Measurements from ENCODE around the gene HEY2.
"Not testable (repeated sequence)": the region's sequence is repeated elsewhere in the genome, so short reads cannot be mapped to it uniquely, and the experiment has no call there.

Gene HEY2

DNA sequence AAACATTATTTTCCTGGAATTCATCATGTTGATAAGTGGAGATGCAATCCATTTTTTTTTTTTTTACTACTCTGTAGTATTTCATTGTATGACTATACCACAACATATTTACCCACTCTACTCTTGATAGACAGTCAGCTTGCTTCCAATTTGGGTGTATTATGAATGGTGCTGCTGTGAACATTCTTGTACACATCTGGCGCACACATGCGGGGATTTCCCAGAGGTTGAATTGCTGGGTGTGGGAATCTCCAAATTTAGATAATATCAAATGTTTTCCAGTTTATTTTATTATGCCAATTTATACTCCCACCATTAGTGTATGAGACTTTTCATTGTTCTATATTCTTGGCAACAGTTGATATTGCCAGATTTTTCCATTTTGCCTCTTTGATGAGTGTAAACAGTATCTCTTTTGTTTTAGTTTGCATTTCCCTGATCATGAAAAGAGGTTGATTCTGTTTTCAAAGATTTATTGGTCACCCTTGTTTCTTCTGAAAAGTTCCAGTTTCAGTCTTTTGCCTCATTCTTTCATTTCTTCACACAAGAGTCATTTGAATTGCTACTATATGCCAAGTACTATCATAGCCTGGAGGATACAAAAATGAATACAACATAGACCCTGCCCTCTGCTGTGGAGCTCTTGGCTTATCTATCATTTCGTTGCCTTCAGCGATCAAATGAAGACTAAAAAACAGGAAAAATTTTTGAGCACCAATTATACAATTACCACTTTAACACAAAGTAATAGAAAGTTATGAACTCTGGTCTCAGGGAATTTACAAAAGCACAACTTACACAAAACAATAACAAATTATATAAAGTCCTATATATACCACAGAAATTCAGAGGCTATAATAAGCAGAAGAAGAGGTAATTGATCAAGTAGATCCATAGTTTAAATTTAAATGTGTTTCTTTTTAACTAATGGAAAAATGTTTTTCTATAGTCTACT, 24.2 kb downstream of the HEY2 start:
- DNase-seq, result no peak

DNA sequence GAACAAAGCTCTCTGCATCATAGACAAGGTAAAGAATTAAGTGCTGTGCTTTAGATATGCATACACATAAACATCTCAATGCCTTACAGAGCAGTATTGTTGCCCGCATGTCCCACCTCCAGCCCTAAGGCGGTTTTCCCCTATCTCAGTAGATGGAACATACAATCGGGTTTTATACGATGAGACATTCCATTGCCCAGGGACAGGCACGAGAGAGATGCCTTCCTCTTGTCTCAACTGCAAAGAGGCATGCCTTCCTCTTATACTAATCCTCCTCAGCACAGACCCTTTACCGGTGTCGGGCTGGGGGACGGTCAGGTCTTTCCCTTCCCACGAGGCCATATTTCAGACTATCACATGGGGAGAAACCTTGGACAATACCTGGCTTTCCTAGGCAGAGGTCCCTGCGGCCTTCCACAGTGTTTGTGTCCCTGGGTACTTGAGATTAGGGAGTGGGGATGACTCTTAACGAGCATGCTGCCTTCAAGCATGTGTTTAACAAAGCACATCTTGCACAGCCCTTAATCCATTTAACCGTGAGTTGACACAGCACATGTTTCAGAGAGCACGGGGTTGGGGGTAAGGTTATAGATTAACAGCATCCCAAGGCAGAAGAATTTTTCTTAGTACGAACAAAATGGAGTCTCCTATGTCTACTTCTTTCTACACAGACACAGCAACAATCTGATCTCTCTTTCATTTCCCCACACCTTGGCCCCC, 26.8 kb downstream of the HEY2 start:
- not testable (repeated sequence) for DNase-seq

DNA sequence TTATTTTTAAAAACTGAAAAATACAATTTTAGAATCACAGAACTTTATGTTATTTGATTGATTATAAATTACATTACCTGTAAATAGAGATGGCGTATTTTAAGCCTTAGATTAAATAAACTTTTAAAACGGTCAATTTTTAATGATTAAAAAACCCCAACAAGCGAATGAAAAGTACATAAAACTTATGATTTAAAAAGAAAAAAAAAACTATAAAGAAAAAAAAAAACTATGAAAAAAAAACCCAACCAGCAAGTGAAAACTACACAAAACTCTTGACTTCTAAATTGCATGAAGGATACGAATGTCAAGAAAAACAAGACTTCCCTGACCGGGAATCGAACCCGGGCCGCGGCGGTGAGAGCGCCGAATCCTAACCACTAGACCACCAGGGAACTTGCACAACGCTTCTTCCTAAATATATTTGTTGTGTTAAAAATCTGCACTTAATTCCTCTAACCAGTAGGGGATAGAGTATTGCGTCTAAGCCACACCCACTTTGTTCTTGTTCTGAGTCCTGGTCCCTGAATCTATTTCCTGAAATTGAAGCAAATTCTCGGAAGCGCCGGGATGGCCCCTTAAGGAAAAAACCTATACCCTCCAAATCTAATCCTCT, 30.6 kb downstream of the HEY2 start:
- DNase-seq, result peak; percentile 85

DNA sequence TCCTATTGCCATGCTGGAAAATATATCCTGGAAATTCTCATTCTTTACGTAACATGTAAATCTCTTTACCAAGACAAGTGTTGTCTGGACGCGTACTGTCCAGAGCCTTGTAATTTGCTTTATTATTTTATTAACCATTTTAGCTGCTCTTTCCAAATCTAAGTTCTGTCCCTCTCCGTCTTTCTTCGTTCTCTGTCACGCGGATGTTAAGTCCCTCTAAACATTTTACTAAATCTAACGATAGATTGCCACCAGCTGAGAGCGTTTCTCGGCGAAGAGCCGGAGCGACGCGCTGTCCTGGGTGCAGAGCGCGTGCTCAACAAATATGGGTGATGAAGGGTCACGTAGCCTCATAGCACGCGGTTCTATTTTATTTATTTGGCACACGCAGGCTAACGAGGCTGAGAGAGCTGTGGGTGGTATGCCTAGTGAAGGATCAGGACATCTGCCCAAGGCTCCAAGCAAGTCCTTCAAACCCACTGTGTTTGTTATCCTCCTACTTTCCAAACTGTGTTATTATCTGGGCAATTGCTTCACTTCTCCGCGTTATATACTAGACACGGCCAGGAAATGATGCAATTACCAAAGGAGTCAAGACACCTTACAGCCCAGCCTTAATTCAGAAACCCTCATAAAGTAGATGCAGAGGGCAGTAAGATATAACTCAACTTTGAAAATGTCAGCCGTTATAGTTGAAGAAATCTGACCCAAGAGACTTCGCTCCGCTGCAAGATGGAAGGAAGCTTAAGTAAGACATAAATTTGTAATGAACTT, 31.3 kb downstream of the HEY2 start:
- DNase-seq, result no peak

DNA sequence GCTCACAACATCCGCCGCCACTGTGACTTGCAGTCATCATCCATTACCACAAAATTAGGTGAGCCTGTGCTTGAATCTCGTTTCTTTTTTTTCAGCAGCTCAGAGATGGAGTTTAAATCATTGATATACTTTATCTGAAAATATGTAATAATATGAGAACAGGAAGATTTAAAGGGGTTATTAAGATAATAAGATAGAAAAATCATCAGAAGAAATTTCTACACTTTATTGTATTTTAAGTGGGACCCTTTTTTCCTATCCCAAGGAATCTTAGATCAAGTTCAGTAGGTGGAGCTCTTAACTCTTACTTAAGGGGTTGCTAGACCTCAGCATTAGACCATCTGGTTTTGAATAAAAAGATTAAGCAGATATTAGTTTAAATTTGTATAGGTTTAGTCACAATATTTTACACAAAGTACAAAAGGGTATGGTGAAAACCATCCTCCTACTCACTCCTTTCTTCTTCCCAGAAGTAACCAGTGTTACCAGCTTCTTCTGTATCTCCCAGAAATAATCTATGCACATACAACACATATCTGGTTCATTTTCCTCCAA, 32.0 kb downstream of the HEY2 start:
- DNase-seq, result no peak

DNA sequence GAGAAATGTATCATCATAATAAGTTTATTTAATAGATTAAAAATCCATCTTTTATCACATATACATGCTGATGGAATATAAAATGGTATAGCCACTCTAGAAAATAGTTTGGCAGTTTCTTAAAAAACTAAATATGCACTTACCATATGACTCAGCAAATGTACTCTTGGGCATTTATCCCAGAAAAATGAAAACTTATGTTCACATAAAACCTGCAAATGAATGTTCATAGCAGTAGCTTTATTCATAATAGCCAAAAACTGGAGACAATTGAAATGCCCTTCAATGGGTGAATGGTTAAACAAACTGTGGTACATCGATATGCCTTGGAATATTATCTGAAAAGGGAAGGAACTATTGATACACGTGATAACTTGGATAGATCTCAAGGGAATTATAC, 34.9 kb downstream of the HEY2 start:
- DNase-seq, result no peak

DNA sequence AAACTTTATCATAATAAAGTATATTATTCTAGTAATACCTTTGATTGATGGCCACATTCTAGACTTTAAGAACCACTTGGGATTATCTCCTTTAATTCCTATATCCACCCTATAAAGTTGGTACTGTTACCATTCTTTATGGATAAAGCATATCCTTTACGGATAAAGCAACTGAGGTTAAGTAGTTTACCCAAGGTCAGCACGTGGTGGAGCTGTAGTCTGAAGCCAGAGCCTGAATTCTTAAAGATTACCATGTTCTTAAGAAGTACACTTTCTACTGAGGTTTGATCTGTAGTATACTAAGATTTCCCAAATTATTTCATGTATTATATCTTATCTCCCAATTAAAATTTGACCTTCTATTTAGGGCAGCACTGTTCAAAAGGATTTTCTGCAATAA, 38.4 kb downstream of the HEY2 start:
- DNase-seq, result no peak

DNA sequence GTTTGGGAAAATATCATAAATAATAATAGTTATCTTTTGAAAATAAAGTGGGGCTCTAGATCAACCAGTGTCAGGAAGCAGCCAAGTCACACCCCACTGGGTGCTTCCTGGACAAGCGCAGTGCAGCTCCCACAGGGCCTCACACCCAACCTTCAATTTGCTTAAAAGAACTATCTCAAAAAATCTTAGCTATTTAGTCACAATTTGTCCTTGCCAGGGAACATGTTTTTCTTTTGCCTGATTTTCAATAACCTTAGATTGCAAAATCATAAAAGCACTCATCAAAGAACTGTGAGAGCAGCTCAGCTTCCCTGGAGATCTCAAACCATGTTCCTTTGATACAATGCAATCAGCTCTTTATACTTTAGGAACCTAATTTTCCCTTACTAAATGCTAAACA, 39.7 kb downstream of the HEY2 start:
- no peak for DNase-seq

DNA sequence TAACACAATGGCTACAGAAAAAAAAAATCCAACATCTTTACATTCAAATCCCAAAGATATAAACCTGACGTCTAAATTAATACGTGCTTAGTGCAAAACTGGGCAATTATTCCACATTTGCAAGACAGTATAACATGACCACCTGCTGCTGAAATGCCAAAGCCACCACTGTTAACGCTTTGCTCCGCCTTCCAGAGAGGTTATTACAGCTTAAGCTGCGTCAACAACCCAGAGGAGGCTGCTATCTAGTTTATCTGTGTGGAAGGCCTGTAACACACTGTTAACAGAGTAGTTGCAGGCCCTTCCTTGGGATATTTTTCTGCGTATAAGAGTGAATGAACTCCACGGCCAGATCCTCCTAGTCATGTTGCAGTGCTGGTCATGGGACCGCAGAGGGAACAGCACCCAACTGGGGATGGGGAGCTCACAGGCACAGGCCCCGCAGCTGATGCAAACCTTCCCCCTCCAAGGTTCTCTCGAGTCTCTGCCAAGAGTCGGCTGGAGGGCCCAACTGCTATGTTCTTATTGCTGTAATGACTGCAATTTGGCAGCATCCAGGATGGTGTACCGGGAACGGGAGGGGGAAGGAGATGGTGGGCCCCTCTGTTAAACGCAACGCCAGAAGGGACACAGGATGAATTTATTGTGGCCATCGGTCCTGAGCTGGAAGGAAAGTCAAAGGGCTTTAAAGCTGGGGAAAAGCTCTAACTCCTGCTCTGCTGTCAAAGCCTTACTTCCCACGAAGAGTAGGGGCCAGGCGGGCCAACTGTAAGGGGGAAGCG, 40.3 kb downstream of the HEY2 start:
- DNase-seq, result no peak

DNA sequence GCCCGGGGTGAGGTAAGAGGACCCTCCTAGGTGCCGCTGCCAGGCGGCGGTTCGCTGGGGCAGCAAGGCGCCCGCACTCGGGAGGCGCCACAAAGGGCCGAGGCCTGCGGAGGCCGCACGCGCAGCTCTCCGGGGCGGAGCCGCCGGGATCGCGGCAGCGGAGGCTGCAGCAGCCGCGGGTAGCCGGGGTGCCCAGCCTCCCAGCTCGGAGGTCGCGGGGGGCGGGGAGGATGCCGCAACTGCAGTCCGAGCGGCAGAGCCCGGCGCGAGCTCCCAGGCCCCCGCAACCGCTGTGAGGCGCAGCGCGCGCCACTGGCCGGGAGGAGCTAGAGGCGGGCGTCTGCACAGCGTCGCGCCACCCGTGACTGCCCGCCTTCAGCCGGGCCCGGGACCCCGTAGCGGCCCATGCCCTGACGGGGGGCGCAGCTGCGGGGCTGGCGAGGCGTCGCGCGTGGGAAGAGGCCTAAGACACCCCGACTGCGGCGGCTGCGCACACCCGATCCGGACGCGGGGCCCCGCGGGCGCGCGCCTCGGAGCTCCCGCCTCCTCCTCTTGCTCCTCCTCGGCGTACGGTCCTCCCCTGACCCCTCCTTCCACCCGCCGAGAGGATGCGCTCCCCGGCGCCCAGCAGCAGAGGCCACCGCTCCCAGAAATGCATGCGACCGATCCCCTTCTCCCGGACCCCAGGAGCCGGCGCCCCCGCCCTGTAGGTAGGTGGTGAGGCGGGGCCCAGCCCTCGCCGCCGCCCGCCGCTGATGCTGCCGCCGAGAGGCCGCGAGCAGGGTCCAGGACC, 41.1 kb downstream of the HEY2 start, which contains the start of gene NCOA7:
NCOA7 (plus strand) TSS at position 603 of the 793 bp plus-strand sequence. CDS start 24,395 bp downstream, outside the sequence.
- no peak for DNase-seq

DNA sequence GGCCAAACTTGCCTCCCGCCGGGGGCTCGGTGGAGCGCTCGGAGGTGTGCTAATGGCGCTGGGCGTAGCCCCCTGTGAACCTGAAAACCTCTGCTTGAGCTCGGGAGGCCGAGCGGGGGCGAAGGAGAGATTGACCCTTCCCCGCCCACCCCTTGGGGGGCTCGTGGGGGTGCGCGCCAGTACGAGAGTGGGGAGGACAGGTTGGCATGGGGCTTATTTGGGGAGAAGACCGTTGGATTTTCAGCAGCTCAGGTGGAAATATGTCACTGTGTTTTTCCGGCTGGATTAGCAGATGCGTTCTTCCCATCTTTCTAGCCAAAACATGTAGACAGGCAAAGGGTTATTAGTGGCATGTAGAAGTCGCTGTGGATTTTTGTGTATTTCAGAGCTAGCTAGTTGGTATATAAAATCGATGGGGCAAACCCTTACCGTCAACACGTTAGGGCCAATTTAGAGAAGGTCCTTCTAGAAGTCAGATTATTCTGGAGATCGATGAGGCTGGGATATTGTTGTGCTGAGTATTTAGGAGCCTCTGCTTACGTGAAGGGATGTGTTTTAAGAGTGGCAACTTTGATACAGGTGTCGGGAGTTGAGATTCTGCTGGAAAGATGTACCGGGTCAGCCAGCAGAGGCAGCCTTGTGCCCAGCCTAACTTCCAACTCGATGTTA, 41.9 kb downstream of the HEY2 start:
- no peak for DNase-seq

DNA sequence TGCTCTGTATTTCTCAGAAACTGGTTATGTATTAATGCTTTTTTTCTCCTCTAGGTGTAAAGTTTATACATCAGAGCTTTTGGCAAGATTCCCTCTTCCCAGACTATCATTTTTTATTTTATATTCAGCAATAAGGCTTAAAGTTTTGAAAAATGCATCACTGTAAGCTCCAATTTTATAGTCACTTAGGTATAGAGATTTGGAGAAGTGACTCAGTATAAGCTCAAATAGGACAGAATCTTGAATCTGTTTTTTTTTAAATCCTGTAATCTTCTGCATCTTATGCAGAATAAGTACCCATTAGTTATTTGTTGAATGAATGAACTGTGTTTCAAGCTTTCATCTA, 42.4 kb downstream of the HEY2 start:
- DNase-seq, result no peak

DNA sequence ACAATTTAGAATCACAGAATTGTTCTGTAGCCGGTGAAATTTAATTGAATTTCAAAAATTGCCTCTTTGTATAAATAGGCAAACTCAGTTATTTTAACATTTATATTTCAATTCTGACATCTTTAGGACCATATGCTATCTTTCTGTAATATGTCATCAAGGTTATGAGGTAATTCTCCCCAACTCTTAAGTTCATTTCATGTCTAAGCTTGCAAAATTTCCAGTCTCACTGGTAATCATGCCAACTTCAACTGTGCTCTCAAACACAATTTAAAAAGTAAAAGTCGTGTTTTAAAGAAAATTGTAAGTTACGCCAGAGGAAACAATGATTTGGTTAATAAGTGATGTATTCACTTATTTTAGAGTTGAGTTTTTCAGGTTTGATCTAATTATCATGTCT, 42.7 kb downstream of the HEY2 start:
- no peak for DNase-seq

DNA sequence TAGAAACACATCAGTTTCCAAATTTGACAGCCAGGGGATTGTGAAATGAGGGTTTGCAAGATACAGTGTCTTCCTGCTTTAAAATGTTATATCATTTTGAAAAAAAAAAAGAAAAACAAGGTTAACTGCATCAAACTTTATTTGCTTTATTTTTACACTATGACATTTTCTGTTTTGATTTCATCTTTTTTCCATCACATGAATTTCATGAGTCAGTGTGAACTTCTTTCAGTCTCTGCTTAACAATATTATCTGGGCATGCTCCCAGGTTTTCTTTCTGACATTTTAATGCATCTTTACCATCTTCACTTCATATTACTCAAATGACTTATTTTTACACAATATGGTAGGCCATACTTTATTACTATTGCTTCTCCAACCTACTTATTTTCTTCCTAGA, 43.2 kb downstream of the HEY2 start:
- DNase-seq, result no peak

DNA sequence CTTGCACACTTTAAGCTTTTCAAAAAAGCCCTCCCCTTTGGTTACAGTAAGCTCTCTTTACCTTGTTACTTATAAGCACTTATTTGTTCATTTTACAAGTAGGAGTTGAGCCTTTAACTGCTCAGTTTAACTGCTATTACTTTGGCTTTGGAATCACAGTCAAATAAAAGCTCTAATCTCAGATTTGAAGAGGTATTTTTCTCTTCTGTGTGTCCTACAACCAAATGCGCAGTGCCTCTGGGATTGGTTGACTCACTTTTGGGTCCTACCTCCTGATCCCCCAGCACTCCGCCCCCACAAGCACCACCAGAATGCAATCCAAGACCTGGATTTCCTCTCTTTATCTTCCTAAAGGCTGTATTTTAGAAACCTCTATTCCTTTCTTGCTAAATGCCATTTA, 43.8 kb downstream of the HEY2 start:
- no peak for DNase-seq

DNA sequence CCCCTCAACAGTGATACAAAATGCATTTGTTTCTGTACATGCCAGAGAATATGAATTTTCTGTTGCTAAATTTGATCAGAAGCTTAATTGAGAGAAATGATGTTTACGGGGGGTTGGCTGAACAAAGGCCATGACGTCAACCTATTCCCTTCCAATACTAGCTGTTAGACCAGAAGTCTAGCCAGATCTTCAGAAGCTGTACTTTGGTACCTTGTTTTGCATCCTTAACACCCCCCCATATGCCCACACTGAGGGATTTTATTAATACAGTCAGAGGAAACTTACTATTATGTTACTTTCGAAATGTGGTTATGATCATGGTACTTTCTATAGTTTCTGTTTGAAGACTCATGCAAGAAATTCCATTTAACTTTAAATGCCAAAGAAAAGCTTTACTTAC, 44.4 kb downstream of the HEY2 start:
- no peak for DNase-seq

DNA sequence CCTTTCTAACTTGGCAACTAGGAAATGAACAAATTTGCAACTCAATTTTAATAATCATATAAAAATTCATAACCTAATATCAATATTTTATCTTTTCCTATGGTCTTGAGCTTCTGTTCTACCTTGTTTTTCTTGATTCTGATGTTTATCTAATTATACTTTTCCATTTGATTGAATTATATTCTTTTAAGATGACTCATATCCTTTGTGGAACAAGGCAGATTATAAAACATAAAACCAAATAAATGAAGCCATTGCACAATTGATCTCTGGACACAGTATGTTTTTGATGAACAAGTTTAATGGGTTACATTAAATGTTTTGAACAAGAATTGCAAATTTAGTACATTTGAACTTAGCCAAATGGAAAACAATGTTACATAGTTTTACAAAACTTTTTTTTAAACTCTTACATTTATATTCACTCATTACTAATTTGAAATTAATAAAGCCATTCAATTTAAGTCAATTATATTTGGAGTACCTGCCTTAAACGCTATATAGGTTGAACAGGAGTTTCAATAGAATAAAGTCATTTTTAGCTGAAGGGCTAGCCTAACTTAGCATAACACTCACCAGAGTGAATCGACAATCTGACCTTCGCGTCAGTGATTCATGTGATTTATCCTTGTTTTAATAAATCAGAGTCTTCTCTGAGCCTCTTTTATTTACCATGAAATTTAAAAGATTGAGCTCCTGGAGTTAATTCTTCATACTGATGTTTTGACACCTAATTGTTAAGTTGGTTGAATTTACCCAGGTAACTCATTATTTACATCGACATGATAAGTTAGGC, 45.1 kb downstream of the HEY2 start:
- DNase-seq, result no peak

DNA sequence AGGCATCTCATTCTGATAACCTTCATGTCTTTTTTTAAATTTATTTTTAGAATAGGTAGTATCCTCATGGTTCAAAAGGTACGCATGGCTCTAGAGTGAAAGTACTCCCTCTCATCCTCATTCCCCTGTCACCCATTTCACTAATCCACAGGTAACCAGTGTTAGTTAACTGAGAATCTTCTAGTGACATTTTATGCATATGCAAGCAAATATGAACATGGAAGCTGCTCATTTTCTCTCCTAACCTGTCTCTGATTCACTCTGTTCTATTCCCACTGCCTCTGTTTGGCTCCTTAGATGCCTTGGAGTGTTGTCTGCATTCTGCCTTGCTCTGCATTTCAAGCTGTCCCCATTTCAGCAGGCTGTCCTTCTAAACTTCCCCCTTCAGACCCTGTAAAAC, 45.9 kb downstream of the HEY2 start:
- no peak for DNase-seq

DNA sequence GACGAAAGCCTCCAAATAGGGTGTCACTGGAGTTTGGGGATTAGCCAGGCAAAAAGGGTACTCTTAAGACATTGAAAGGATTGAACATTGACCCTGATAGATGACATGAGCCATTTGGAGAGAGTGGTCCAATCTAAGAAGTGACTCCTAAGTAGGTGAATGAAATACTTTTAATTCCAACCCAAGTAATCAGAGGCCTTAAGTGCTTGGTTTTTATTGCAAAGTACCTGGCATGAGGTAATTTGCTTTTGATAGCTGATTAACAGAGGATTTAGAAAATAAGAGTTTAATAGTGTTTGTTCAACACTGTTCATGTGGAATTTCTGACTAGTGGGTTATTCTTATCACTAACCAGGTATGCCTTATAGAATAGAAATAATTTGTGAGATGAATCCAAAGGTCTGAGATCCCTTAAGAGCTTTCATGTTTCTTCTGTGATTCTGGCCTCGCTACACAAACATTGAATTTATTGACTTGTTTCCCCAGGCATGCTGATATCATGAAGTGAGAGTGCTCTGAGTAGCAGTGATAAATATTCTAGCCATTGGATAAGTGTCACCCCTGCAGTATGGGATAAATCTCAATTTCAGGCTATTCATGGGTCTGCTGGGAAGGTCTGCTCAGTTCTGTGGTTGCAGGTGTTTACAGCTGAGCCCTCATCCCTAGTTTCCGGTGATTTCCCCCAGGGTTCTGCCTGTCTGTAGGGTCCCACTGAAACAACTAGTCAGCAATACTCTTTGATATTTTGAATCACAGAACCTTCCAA, 47.9 kb downstream of the HEY2 start:
- DNase-seq, result no peak
